HG03432 (cell line): ENCODE results near the gene PLEKHM3.
"Not testable (repeated sequence)": the region's sequence is repeated elsewhere in the genome, so short reads cannot be mapped to it uniquely, and the experiment has no call there.

ENCODE experiments used
- ATAC-seq: cut with Tn5 transposase; IDR thresholded peaks from one replicate; pipeline ENCODE4 v1.9.1; 2021; ENCODE audit warnings: mild to moderate bottlenecking, moderate library complexity; ENCODE audit not compliant: unreplicated experiment

Gene PLEKHM3

GRCh38 chr2:207831584-207832248, 193.6 kb downstream of the PLEKHM3 start:
- ATAC-seq: no peak

DNA sequence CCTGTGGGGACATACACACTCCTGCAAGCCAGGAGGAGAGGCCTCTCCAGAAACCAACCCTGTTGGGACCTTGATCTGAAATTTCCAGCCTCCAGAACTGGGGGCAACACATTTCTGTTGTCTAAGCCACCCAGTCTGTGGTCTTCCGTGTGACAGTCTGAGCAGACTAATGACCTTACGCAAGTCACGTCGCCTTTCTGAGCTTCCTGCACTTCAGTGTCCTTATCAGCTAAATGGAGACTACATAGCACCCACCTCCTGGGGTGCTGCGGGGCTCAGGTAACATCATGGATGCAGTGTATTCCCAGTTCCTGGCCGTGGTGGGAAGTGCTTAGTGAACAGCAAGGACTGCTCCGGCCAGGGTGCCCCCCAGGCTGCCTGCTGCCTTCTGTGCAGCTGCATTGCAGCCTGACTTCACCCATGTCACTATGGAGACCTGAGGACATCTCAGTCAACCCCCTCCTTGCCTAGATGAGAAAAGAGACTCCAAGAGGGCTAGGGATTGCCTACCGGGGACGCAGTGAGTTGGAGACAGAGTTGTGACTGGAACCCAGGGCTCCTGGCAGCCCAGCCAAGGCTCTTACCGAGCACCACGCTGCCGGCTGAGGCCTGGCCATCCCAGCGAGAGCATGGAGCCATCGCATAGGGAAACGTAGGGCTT, 194.4 kb downstream of the PLEKHM3 start:
- ATAC-seq: no peak

DNA sequence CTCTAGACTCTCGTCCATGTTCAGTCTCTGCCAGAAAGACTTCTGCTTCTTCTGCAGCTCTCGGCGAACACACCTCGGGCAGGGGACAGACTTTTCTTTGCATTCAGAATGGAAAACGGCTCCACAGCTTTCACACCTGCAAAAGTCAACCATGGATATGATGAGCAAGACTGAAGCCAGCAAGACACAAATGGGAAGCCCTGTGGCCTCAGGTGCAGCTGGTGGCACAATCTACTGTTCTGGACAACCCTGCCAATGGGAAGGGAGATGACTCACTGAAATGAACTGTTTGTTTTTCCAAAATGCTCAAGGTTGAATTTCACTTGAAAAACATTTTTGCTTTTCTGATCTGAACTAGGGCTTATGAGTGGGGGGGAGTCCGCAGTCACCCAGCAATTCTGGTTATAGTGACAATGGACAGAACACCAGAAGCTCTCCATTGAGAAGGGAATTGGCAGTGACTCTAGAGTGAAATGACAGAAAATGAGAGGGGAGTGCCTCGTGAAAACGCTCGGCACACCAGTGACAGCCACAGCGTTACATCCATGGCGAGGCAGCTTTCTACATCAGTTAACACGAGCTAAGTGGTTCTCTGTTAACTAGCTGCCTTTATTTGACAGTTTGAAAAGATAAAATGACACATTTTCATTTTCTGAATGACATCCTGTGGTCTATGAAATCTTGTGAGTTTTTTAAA, 196.8 kb downstream of the PLEKHM3 start:
- ATAC-seq: no peak

- no peak for ATAC-seq
These were observed 199.3 kb downstream of the PLEKHM3 start for GRCh38 chr2:207825978-207826377.

DNA sequence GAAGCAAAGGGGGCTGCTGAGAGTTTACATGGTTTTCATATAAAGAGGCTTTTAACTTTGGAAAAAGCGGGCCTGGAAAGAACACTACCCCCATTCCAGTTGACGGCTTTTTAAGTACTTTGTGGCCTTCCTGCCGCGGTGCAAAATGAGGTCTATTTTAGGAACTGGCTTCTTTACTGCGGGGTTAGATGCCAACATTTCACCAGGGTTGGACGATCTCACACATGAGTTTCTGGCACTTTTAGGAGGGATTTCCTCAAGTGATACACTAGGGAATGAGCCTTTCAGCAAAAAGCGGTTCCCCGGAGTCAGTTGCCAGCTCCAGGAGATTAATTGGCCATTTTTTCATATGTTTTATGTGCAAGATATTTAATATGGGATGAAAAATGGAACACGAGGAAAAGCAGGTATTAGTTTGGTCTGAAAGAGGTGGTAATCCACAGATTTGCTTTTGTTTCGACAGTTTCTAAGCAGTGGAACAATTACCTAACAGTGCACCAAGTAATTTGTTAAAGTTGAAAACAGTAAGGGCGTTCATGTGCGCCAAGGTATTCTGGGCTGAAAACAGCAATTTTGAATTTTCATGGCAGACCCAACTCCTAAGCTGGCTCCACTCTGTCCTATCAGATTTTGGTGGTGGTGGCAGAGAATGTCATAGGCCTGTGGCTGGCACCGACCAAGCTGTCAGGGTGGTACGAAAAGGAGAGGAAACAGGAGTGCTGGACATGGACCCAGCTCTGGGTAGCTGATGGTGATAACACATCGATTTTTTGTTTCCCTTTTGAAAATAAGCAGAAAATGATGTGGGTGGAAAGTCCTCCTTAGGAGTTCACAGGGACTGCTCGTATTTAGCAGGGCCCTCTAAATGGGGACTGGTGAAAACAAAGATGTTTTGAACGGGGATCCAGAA, 200.0 kb downstream of the PLEKHM3 start:
- no peak for ATAC-seq

GRCh38 chr2:207823865-207824264, 201.5 kb downstream of the PLEKHM3 start:
- no peak for ATAC-seq

DNA sequence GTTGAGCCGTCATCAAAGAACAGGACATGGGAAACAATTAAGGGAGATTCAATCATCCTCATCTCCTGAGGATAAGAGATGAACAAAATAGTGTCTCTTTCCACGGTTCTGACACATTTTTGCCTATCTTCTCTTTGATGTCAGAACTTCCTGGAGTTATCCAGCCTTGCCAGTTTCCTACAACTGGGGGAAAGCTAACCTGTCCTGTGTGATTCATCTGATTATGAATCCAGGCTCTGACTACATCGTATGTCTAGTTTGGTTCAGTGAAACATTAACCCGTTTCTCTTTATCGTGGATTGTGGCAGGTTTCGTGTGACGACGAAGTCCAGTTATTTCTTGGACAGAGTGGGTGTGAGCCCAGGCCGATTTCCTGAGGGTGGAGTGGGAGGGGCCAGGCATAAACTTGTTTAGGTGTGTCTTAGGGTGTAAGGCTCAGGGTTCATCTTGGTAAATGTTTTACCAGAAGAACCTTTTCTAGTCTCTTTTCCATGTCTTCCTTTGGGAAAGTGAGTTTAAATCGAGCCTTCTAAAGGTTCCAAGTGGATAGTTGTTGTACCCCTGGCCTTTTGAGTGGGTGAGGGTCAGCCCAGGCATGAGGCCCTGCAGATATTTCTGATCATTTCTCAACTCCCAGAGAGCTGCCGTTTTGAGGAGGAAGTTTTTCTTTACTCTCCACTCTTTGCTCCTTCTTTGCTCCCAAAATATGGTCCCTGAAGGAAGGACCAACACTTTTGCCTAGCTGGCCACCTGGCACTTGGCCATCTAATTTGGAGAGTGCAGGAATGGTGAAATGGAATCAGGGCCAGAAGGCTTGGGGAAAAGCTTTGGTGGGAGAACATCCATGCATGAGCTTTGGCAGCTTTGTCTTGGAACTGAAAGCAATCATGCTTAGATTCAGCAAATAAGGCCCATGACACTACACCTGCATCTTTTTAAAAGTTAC, 205.2 kb downstream of the PLEKHM3 start:
- no peak for ATAC-seq

- ATAC-seq: no peak
These were observed 206.1 kb downstream of the PLEKHM3 start for GRCh38 chr2:207819021-207819797.

- ATAC-seq: no peak
These were observed 208.8 kb downstream of the PLEKHM3 start for GRCh38 chr2:207816546-207816945.

GRCh38 chr2:207815254-207815653, 210.1 kb downstream of the PLEKHM3 start:
- ATAC-seq: no peak

DNA sequence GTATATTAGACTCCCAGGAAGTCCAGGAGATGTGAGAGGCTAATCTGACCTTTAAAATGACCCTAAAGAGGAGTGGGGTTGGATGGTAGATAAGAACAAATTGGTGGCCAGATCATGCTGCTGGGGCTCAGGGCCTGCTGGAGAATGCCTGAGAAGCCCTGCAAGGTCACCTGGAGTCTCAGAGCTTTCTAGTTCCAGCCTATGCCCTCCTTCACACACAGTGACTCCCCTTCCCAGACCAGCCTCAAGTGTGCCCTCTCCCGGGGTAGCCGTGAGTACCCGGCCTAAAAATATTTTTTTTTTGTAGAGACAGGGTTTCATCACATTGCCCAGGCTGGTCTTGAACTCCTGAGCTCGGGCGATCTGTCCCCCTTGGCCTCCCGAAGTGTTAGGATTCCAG, 211.4 kb downstream of the PLEKHM3 start:
- no peak for ATAC-seq

GRCh38 chr2:207813221-207813916, 212.0 kb downstream of the PLEKHM3 start:
- no peak for ATAC-seq

GRCh38 chr2:207812726-207813080, 212.6 kb downstream of the PLEKHM3 start:
- ATAC-seq: no peak

GRCh38 chr2:207812058-207812725, 213.1 kb downstream of the PLEKHM3 start:
- ATAC-seq: no peak

- not testable (repeated sequence) for ATAC-seq
These were observed 213.7 kb downstream of the PLEKHM3 start for GRCh38 chr2:207811658-207812057.

DNA sequence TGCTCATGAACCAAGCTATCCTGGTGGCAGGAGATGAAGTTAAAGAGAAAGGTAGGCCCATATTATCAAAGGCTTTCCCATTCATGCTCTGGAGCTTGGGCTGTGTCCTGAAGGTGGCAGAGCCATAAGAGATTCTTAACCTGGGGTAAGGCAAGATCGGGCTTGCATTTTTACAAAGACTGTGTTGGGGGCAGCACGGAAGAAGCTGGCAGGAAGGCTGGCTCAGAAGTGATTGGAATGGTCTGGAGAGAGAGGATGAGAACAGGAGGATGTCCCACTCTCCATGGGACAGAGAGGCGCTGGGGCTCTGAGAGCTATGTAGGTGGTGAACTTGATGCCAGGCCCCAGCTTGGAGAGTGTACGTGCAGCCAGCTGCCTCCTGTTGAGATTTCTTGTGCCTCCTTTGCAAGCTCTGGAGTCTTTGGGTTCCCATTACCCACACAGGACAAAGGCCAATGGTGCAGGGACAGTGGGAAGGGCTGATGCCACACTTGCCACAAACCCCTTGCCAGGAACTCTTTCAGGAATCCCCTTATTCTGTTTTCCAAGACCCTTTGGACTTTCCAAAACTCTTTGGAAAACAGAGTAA, 215.0 kb downstream of the PLEKHM3 start:
- ATAC-seq: no peak

DNA sequence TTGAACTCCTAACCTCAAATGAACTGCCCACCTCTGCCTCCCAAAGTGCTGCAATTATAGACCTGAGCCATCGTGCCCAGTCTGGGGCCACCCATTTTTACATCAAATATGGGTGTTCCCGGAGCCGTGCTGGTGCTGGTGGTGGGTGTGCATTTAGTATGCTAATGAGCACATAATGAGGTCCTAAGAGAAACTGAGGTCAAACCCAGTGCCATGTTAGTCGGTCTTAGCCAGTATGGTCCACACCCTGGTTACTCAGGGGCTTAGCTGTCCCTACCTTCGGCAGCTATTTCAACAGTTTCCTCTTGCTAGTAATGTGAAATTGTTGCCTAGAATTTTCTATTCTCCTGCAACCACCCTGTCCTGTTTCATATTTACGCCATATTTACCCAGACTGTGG, 217.2 kb downstream of the PLEKHM3 start:
- ATAC-seq: no peak

GRCh38 chr2:207807516-207807915, 217.8 kb downstream of the PLEKHM3 start:
- peak; percentile 82 for ATAC-seq
